Midbrain (tissue), 1 donor: ENCODE measurements around the gene CCDC97.
A peak's percentile ranks its signal among the peaks of the same experiment; 100 is the strongest.

Experiments used
- DNase-seq: peaks from one replicate; lab custom pipeline; 2025; lab: John Stamatoyannopoulos, UW

The CCDC97 gene

DNA sequence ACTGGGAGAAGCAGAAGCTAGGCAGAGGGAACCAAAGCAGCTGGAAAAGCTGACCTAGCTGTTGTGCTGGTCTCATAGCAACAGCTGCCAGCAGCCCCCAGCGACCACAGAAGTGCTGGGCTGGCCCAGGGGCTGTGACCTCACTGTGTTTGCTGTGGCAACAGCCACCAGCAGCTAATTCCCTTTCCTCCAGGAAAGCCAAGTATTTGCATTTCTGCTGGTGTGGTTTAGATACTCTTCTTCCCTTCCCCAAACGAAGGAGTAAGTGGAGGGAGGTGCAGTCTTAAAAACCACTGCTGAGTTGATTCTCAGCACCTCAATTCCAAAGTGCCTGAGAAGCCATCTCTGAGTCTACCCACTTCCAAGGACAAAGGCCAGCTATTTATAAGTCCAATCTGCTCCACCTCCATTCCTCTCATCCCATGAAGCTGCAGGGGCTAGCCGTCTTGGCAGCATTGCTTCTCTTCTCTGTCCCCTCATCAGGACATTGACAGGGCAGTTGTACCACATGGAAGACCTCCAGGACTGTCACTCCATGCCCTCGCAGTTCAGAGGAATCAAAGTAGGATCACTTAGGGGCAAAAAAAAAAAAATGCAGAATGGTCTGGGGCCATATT is 11.5 kb upstream of the CCDC97 start:
- DNase-seq, result peak; percentile 16

GRCh38 chr19:41299046-41299754 is 10.8 kb upstream of the CCDC97 start:
- DNase-seq, result no peak

DNA sequence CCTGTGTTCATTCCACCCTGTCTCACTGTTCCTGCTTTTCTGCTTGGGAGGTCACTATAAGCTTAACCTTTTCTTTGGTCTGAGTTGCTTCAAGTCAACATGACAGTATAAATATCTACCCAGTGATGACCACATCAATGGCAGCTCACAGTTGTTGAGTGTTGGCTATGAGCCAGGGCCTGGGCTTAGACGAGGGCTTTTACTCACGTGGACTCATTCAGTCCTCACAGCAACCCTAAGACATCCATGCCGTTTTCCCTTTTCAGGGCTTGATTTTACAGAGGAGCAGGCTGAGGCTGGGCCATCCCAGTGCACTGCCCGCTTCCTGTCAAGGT is 10.2 kb upstream of the CCDC97 start:
- DNase-seq, result peak; percentile 34

DNA sequence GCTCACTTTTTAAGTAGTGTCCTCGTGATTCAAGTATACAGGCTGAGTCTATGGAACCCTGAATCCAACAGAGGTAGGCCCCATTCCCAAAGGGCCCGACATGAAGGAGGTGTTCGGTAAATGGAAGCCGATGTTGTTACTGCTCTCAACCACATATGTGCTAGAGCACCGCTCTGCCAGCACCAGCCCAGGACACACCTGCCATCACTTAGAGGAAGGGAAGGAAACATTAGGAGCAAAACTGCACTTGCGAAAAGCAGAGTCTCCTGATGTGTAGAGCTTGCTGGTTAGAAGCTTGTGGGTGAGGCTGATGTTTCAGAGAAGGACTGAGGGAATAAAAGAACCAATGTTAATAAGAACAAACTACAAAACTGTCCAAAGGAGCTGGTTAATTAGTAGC is 9.4 kb upstream of the CCDC97 start:
- DNase-seq, result no peak

DNA sequence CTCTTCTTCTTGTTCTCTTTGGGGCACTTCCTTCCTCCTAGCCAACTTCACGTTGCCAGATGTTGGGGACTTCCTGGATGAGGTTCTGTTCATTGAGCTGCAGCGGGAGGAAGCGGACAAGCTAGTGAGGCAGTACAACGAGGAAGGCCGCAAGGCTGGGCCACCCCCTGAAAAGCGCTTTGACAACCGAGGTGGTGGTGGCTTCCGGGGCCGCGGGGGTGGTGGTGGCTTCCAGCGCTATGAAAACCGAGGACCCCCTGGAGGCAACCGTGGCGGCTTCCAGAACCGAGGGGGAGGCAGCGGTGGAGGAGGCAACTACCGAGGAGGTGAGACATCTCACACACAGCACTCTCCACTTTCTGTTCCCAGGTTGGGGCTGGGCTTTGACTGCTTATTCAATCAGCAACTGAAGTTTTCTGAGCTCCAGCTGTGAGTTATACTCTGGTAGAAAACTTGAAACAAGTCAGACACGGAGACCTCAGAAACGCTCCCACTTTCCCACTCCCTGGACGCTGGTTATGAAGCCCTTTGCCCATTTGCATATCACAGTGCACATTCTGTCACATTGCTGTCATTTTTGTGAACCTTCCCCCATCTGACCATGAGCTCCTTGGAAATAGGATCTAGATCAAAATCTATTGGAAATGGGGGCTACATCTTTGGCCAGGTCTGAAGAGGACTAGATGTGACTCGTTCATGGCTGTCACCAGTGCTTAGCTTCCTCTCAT is 7.2 kb upstream of the CCDC97 start:
- DNase-seq, result no peak

DNA sequence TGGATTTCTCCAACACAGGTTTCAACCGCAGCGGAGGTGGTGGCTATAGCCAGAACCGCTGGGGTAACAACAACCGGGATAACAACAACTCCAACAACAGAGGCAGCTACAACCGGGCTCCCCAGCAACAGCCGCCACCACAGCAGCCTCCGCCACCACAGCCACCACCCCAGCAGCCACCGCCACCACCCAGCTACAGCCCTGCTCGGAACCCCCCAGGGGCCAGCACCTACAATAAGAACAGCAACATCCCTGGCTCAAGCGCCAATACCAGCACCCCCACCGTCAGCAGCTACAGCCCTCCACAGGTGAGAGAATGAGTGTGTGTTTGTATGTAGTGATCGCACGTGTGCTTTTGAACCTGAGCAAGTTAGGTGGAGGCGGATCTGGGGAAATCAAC is 6.0 kb upstream of the CCDC97 start:
- DNase-seq, result no peak

- no peak for DNase-seq
These were observed 5.1 kb upstream of the CCDC97 start for GRCh38 chr19:41304706-41305483.

DNA sequence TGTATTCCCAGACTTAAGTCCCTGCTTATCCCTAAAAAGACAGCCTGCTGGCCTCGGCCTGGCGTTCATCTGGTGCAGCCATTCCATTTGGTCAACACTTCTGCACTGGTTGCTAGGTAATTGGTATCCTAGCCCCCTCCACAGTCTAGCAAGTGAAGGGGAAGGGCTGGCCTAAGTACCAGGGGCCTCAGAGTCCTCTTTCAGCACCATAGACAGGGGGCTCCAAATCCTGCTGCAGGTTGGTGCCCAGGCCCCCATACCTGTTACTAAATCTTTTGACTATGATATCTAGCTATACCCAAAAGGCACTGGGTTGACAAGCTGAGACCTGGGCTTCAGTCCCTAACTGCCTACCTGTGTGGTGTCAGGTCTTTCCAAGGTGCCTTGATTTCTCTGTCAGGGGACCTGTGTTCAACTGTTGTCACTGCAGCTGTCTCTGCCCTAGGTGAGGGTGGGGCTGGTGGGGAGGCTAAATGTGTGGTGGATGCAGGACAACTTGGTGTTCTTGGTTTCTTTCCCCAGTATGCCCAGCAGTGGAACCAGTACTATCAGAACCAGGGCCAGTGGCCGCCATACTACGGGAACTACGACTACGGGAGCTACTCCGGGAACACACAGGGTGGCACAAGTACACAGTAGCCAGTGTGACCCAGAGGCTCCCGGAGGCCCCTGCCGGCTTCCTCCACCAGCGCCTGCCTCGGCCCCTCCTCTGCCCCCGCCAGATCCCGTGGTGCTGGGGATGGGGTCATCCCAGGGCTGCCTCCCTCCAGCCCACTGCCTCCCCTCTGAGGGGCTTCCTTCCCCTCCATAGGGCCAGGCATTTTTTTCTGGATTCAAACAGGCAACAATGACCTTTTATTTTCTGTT is 3.8 kb upstream of the CCDC97 start:
- no peak for DNase-seq

- no peak for DNase-seq
These were observed 2.7 kb upstream of the CCDC97 start for GRCh38 chr19:41307090-41307875.

DNA sequence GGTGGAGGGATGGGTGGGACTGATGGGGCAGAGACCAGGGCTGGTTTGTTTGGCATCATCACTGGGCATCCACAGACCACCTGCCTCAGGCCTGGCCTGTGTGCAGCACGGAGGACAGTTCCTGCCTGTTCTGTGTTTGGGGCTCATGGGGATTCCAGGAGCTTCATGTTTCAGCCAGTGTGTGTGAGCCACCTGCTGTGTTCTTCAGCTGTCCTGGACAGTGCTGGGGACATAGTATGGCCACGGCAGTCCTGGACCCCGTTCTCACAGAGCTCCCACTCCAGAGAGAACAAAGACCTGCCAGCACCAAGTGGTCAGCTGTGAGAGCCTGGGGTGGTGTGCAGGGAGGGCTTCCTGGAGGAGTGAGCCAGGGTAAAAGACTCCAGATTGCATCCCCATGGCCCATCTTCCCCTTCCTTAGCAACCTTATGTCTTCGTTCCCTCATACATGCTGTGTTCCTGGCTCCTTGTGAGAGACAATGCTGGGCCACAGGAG is 2.0 kb upstream of the CCDC97 start:
- no peak for DNase-seq

GRCh38 chr19:41308450-41309179 is 1.4 kb upstream of the CCDC97 start:
- peak; percentile 93 for DNase-seq

- DNase-seq, result no peak
These were observed 566 bp upstream of the CCDC97 start for GRCh38 chr19:41309180-41310032.

DNA sequence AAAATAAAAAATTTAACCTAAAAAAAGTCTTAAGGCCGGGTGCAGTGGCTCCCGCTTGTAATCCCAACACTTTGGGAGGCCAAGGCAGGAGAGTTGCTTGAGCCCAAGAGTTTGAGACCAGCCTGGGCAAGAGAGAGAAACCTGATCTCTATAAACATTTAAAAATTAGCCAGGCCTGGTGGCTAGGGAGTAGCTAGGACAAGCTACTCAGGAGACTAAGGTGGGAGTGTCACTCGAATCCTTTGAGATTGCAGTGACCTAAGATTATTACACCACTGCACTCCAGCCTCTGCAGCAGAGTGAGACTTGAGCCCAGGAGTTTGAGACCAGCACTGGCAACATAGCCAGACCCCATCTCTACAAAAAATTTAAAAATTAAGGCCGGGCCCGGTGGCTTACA is 1.1 kb downstream of the CCDC97 start:
- no peak for DNase-seq

- DNase-seq, result no peak
These were observed 1.6 kb downstream of the CCDC97 start for GRCh38 chr19:41311613-41312012.

DNA sequence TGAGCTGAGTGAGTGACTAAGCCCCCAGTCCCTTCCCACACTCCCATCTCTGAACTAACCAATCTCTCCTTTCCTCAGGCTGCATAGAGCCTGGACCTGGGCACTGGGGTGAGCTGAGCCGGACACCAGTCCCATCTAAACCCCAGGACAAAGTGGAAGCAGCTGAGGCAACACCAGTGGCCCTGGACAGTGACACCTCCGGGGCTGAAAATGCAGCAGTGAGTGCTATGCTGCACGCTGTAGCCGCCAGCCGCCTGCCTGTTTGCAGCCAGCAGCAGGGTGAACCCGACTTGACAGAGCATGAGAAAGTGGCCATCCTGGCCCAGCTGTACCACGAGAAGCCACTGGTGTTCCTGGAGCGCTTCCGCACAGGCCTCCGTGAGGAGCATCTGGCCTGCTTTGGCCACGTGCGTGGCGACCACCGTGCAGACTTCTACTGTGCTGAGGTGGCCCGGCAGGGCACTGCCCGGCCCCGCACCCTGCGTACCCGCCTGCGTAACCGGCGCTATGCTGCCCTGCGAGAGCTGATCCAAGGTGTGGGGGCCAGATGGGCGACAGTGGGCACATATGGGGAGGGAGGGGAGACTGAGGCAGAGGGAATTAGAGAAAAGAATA is 6.4 kb downstream of the CCDC97 start:
- DNase-seq, result no peak

DNA sequence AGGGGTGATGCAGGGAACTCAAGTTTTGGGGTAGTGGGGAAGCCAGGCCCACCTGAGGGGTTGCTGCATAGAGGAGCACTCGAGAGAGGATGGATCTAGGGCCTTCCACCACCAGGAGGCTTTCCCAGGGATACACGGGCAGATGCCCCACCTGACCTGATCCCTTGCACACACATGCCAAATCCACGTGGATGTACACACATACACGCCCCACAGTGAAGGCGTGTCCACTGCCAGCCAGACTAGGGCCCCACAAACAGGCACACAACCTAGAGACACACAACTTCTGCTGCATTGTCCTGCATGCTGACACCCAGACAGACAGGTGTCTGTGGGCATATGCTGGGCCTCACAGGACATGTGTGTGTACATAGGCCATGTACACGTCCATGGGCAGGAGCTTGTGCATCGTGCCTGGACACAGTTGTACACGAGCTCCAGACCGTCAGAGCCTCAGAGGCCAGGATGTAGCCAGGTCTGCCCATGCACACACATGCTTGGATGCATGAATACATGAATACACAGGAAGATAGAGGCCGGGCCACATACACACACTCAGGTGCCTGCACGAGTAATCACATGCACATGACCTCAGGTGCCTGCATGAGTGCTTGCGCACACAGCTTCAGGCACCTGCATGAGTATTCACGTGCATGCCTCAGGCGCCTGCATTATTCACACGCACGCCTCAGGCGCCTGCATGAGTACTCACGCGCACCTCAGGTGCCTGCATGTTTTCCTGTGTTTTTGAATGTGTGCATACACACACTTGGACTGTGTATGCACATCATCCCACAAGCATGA is 8.9 kb downstream of the CCDC97 start:
- DNase-seq, result no peak

DNA sequence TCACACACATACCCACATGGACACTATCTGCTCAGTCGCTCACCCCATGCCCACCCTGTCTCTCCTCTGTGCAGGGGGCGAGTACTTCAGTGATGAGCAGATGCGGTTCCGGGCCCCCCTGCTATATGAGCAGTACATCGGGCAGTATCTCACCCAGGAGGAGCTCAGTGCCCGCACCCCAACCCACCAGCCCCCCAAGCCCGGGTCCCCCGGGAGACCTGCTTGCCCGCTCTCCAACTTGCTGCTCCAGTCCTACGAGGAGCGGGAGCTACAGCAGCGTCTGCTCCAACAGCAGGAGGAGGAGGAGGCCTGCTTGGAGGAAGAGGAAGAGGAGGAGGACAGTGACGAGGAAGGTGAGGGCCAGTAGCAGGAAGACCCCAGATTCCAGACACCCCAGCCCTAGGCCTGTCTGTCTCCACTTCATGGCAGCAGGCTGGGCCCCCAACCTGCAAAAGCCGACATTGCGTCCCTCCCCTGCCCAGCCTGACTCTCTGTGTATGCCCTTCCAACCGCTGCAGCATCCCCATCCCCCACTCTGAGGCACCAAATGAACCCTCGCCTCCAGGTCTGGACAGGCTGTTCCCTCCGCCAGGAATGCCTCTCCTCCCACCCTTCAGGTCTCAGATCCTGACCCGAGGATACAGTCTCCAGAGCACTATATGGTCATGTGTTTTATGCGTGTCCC is 9.7 kb downstream of the CCDC97 start:
- DNase-seq, result no peak
